Loucy (cell line): ENCODE measurements around the gene SRM.
A peak's percentile ranks its signal among the peaks of the same experiment; 100 is the strongest.
"Not testable (repeated sequence)": the region's sequence is repeated elsewhere in the genome, so short reads cannot be mapped to it uniquely, and the experiment has no call there.

Experiments used
- H2AFZ ChIP-seq: fragments of 200-600 bp; sonication (generic); 2 replicates; pipeline ENCODE4 v1.6.0; 2016; ENCODE audit warnings: antibody characterized with exemption, mild to moderate bottlenecking, low read length, moderate library complexity
- H3F3A ChIP-seq: fragments of 200-600 bp; 2 replicates; pipeline ENCODE4 v1.6.0; 2016; ENCODE audit warnings: antibody characterized with exemption, low read depth, mild to moderate bottlenecking
- H3K27me3 ChIP-seq: fragments of 200-600 bp; sonication (generic); 2 replicates; pipeline ENCODE4 v1.6.1; 2014; ENCODE audit warnings: low read length, mild to moderate bottlenecking; ENCODE audit not compliant: insufficient read depth, poor library complexity, severe bottlenecking
- H3K36me3 ChIP-seq: fragments of 200-600 bp; sonication (generic); 2 replicates; pipeline ENCODE4 v1.6.1; 2016; ENCODE audit warnings: low read length; ENCODE audit not compliant: insufficient read depth
- H3K4me1 ChIP-seq: fragments of 200-600 bp; sonication (generic); 2 replicates; pipeline ENCODE4 v1.5.1; 2014; ENCODE audit warnings: low read length, mild to moderate bottlenecking; ENCODE audit not compliant: insufficient read depth, poor library complexity, severe bottlenecking
- H3K4me2 ChIP-seq: fragments of 200-600 bp; sonication (generic); 2 replicates; pipeline ENCODE4 v1.6.0; 2014; ENCODE audit warnings: antibody characterized with exemption, low read length, low read depth, mild to moderate bottlenecking; ENCODE audit not compliant: poor library complexity, severe bottlenecking
- H3K4me3 ChIP-seq: fragments of 200-600 bp; sonication (generic); 2 replicates; pipeline ENCODE4 v1.5.1; 2014; ENCODE audit warnings: low read length, mild to moderate bottlenecking, mixed read lengths; ENCODE audit not compliant: poor library complexity, severe bottlenecking
- H3K79me2 ChIP-seq: fragments of 200-600 bp; sonication (generic); 2 replicates; pipeline ENCODE4 v1.6.1; 2014; ENCODE audit warnings: low read length; ENCODE audit not compliant: insufficient read depth
- H3K9ac ChIP-seq: fragments of 200-600 bp; sonication (generic); 2 replicates; pipeline ENCODE4 v1.6.0; 2014; ENCODE audit warnings: mild to moderate bottlenecking, low read depth, low read length, moderate library complexity; ENCODE audit not compliant: poor library complexity, severe bottlenecking
- H3K9me2 ChIP-seq: fragments of 200-600 bp; sonication (generic); replicated peaks from 2 replicates; pipeline ENCODE4 v1.6.1; 2016; ENCODE audit warnings: low read depth, low read length, mixed read lengths
- H3K9me3 ChIP-seq: fragments of 200-600 bp; sonication (generic); 2 replicates; pipeline ENCODE4 v1.6.1; 2014; ENCODE audit warnings: mild to moderate bottlenecking, antibody characterized with exemption, low read length, low read depth; ENCODE audit not compliant: insufficient read depth
- H4K20me1 ChIP-seq: fragments of 200-600 bp; sonication (generic); 2 replicates; pipeline ENCODE4 v1.6.0; 2014; ENCODE audit warnings: antibody characterized with exemption, low read length, mild to moderate bottlenecking; ENCODE audit not compliant: insufficient read depth, poor library complexity, severe bottlenecking
- CTCF ChIP-seq: fragments of 200-600 bp; sonication (generic); conservative IDR thresholded peaks from 2 replicates; pipeline ENCODE4 v1.5.1; 2014; ENCODE audit warnings: mild to moderate bottlenecking, antibody characterized with exemption, low read length
- EZH2phosphoT487 ChIP-seq: fragments of 200-600 bp; IDR thresholded peaks from 2 replicates; pipeline ENCODE4 v1.6.1; 2018; ENCODE audit warnings: antibody characterized with exemption, mild to moderate bottlenecking, moderate library complexity, borderline replicate concordance

Gene SRM

GRCh38 chr1:11037740-11038182, 22.1 kb downstream of the SRM start:
- H3F3A ChIP-seq = no peaks in the 10 kb centered on the region
- peak overlapping the region; percentile 57; the same call in 1 of the 2 replicates for H2AFZ ChIP-seq
- no peak overlapping the region for H3K9ac ChIP-seq
- no peaks in the 10 kb centered on the region for H3K79me2 ChIP-seq
- H3K9me2 ChIP-seq = no peaks in the 10 kb centered on the region
- TF ChIP-seq CTCF (peak; percentile 98), EZH2phosphoT487 (no peak)
- H3K4me3 ChIP-seq = no peak overlapping the region
- no peaks in the 10 kb centered on the region for H3K36me3 ChIP-seq
- H3K4me1 ChIP-seq = peaks cover 3% of the 10 kb centered on the region
- H3K4me2 ChIP-seq = no peak overlapping the region
- H3K27me3 ChIP-seq = no peaks in the 10 kb centered on the region
- no peaks in the 10 kb centered on the region for H3K9me3 ChIP-seq
- H4K20me1 ChIP-seq = no peaks in the 10 kb centered on the region

- H4K20me1 ChIP-seq, H3K9me3 ChIP-seq, H3K79me2 ChIP-seq, H3K4me2 ChIP-seq, H3K4me1 ChIP-seq, H3K36me3 ChIP-seq, H3K4me3 ChIP-seq, H3K9ac ChIP-seq, H3K27me3 ChIP-seq, H3K9me2 ChIP-seq, H3F3A ChIP-seq: not testable (repeated sequence)
- H2AFZ ChIP-seq = peak overlapping the region; percentile 65; the same call in 1 of the 2 replicates
Observed at GRCh38 chr1:11037019-11037739, 22.6 kb downstream of the SRM start.

- Histone ChIP-seq H3K9ac (no peak overlapping the region), H3K4me3 (no peak overlapping the region), H3K79me2 (no peaks in the 10 kb centered on the region), H3K36me3 (peaks cover 12% of the 10 kb centered on the region; the same call in 1 of the 2 replicates), H3K27me3 (no peaks in the 10 kb centered on the region), H3F3A (no peaks in the 10 kb centered on the region), H4K20me1 (peaks cover 4% of the 10 kb centered on the region), H3K9me2 (no peaks in the 10 kb centered on the region), H2AFZ (no peak overlapping the region), H3K9me3 (no peaks in the 10 kb centered on the region), H3K4me2 (no peak overlapping the region), H3K4me1 (no peaks in the 10 kb centered on the region)
- no peak for TF ChIP-seq EZH2phosphoT487
- TF ChIP-seq CTCF = no peak; the same call in 1 of the 2 replicates
Observed at GRCh38 chr1:11031624-11032262, 28.1 kb downstream of the SRM start.
